Loucy (cell line): Measurements from ENCODE around the gene DPYSL3.

Experiments
- CTCF ChIP-seq: fragments of 200-600 bp; sonication (generic); conservative IDR thresholded peaks from 2 replicates; pipeline ENCODE4 v1.5.1; 2014; ENCODE audit warnings: mild to moderate bottlenecking, antibody characterized with exemption, low read length
- EZH2phosphoT487 ChIP-seq: fragments of 200-600 bp; IDR thresholded peaks from 2 replicates; pipeline ENCODE4 v1.6.1; 2018; ENCODE audit warnings: antibody characterized with exemption, mild to moderate bottlenecking, moderate library complexity, borderline replicate concordance

GRCh38 chr5:147461915-147462314 lies 48.0 kb downstream of the DPYSL3 start:
- no peak for TF ChIP-seq CTCF
- TF ChIP-seq EZH2phosphoT487, result no peak
